Measurements from ENCODE around the gene ERMN.

Gene ERMN

DNA sequence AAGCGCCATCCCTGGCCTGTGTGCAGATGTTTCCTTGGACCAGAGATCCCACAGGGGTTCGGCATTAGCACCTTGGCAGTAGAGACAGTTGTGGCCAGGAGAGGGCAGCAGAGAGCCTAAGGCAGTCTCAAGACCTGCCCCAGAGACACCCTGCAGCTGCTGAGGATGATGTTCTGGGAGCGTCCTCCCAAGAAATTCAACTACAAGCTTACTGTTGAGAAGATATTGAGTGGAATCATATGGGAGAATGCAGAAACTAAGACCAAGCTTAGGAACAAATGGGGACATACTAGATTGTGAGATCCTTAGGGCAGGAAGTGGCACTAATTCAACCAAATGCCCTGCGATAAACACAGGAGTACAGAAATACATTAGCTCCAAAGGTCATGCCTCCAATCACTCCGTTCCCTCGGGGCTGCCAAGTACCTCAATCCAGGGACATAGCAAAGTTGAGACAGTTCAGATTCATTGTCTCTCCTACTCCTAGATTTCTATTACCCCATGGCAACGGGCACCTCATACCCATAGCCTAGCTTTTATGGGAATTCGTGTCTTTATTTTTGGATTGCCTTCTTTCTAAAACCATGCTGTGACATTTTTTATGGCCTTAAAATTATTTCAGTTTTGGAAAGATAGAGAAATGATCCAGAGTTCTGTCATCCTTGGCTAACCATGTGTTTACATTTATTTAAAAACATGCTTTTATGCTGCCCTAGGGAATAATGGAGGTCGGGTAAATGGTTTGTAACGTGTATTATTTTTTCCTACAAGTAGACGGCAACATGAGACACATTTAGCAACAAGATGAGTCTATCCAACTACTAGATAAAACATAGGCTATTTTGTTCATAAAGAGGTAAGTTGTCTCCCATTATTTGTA is 2.2 kb upstream of the ERMN start:
- DNase-seq: peak; percentile 56

DNA sequence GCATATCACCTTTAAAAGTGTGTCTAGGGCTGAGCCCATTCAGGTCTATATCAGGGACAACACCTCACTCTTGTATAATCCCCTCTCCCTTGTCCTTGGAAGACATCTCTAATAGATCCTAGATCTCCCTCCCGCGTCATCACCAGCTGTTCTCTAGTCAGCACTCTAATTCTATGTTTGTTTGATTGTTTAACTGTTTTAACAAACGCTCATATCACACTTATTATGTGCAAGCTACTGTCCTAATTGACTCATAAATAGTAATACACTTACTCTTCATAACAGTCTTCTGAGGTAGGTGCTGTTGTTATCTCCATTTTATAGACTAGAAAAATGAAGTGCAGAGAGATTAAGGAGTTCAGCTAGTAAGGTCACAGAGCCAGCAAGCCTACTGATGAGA is 1.6 kb upstream of the ERMN start:
- no peak for DNase-seq

DNA sequence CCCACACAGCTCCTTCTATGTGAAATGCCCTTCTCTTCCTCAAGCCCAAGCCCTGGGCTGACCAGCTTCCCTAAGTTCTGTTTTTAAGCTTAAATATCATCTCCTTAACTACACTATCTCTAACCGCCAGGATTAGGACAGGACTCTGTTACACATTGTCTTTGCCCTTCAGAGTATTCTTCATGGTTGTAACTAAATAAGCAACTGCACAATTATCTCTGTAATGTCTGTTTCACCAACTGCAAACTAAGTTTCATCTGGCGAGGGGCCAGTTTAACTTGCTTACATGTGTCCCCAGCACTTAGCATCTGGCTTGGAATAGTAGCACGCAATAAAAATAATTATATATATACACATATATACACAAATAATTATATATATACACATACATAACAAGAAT is 1.1 kb upstream of the ERMN start:
- DNase-seq: no peak

DNA sequence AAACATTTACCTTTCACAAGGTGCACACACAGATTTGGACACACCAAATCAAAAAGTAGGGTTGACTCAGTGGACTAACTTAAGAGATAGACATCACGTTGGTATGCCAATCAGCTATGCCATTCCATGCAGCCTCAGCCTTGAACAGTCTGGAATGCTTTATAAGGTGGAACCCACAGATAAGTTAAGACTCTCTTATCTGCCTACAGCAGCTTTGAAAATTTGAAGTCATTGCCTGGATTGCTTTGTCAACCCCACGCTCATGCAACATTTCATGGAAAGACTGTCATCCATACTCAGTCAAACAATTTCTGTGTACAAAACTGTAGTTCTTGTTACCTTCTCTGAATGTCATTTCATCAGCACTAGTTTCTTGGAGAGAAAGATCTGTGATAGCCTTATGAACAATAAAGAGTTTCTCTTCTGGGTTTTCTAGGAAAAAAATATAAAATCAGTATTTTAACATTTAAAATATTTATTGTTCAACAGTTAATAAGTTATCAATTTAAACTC is 1.2 kb downstream of the ERMN start:
- DNase-seq: no peak

DNA sequence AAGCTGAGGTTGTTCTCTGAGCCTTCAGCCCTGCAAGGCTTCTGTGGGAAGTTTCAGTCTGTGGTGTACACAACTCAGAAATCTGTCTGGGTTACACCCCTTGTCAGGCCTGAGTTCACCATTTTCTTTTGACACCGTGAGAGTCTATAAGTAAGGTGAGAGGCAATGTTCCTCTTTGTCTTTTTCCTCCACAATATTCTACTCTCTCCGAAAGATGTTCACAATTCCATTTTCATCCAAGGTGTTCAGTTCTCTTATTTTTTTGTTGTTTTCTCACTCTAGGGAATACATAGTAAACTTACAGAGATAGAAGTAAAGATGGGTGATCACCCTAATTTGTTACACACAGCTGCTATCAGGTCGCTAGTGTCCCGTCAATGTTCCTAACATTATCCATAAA is 3.2 kb downstream of the ERMN start:
- no peak for DNase-seq

DNA sequence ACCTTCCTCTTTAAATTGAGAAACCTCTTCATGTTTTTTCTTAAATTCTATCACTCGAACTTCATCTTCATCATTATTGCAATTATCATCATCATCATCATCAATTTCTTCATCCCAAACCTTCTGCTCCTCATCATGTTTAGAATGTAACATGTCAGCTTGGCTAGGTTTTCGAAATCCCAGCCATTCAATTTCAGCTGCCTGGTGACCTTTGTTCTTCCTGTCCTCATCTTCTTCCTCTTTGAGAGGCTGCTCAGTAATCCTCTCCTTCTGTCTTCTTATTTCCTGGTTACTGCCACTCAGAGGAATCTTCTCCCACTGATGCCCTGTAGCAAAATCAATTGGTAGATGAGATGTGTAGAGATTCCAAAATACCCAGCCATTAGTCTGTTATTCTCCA is 4.2 kb downstream of the ERMN start:
- DNase-seq: no peak

DNA sequence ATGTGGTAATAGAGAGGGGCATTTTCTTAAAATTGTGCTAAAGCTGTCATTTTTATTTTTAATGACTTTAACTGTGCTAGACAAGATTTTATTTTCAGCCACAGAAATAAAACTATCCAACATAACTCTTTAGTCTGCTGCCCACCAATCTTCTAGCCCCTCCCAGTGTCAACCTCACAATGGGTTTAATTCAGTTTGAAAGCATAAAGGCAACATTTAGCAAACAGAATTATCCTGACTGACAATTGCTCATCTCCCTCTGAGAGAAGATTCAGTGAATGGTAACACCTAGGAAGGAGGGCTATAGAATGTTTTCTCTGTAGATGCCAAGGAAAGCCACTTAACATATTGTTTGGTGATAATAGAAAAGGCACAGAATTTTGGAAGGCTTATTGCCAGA is 5.2 kb downstream of the ERMN start:
- no peak for DNase-seq

DNA sequence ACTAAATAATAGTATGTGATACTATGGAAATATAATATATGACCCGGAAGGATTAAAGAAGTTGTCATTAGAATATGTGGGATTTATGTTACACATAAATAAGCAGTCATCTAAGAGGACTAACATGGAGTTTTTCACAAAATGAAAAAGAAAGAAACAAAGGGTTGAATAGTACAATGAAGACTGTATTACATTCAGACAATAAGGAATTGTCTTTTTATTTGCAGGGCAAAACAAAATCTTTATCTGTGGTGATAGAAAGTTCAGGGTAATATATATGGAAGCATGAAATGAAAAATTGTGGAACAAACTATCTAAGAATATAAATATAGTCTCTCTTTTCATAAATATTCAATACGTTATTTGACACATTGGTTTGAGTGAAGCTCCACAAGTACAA is 5.8 kb downstream of the ERMN start:
- no peak for DNase-seq

DNA sequence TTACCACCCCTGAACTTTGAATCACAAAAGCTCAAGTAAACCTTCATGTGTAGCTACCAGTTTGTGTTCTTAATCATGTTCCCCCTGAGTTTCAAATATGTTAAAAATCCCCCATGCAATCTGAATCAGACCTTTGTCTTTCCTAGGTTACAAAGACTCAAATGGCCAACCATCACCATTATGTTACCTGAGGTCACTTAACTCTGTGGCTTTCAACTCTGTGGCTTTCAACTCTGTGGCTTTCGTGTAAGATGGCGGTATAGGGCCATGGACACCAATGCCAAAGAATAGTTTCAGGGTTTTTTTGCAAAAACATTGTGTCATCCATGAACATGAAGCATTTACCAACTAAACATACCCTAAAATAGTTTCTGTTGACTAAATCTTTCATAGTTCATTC is 6.7 kb downstream of the ERMN start:
- no peak for DNase-seq

DNA sequence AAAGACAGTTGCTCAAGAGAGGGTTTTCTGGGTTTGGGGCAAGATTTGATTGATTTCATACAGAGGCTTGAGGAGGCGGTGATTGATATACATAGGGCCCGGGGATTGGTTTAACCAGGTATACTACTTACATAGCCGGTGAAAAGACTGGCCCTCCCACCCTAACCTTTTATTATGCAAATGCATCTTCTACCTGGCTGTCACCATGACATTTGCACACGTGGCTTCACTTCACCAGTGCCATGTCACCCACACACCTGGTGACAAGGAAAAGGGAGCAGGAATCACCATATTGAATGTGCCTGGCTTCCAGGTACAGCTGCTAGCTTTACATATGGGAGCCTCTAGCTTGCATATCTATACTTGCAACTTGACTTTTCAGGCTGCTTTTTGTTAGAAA is 9.7 kb downstream of the ERMN start:
- DNase-seq: no peak

DNA sequence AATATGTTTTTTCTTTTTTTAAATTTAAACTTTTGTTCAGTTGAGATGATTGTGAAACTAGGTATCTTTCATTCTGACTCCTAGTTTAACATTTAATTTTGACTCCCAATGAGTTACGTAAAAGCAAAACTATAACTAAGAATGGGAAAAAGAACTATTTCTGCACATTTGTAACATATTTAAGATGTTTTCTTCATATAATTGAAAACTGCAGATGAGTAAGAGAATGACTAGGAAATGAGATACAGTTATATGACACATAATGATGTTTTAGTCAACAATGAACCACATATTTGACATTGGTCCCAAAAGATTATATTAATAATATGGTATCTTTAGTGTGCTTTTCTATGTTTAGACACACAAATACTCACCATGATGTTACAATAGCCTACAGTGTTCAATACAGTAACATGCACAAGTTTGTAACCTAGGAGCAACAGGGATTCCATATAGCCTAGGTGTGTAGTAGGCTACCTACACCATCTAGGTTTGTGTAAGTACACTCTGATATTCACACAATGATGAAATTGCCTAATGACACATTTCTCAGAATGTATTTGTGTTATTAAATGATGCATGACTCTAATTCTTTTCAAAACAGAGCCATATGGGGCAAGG is 12.6 kb downstream of the ERMN start:
- DNase-seq: no peak

DNA sequence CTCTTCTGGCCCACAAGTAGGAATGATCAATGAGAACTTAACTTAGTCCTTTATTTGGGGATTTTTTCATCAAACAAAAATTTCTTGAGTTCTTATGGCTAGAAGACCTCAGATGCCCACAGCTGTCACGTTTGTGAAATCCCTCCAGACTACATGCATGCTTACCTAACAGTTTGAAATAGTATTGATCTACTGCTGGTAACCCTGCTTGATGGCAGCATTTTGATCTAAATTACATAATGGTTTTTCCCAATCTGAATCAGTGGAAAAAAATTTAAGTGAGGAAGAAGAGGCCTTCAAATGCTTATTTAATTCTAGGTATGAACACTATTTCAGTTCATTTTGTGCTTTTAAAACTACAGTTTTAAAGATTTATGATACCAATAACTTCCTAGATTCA is 13.9 kb downstream of the ERMN start:
- no peak for DNase-seq

DNA sequence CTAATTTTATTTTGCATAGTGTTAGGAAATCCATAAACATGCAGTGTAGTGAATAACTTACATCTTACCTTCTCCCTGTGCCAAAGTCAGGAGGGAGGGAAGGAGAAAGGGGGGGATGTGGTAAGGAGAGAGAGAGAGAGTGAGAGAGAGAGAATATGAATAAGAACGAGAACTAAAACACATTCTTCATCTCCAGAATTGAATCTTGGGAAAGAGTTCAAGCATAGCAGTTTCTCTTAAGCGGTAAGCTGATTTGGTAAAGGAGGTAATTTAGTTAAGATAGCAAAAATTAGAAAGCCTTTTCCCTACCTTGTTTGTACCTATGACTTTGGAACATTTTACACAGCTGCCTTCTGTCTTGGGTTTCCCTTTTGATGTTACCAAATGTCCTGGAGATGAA is 15.7 kb downstream of the ERMN start:
- no peak for DNase-seq

DNA sequence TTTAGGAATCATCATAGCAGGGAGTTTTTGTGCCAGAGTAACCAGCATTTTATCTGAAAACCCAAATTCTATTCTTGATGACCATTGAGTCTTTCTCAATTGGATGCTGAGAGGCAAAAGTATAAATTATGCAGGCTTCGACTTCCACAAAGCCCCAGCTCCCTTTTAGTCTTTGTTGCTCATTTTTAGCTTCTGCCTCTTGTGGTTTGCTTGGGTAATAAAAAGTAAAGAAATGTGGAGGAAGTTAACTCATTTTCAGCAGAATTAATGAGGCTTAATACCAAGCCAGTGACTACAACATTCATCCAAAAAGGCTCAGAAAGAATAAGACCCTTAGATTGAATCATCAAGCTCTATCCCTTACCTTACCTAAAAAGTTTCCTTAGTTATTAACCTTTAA is 18.6 kb downstream of the ERMN start:
- DNase-seq: no peak

DNA sequence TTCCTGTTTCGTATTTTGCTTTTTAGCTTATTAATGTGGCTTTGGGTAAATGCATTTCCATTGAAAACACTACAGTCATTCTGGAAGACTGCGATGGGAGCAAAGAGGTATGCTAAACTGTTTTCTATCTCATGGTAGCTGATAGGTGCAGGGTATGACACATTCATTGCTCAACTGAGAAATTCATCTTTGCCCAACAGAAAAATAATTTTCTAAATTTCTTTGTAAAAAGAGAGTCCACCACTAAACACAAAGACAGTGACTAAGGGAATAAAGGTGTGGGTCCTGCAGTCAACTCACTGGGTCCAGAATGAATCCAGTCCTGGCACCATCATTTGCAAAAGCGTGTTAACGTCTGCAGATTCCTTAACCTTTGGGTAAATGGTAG is 19.9 kb downstream of the ERMN start:
- DNase-seq: no peak

DNA sequence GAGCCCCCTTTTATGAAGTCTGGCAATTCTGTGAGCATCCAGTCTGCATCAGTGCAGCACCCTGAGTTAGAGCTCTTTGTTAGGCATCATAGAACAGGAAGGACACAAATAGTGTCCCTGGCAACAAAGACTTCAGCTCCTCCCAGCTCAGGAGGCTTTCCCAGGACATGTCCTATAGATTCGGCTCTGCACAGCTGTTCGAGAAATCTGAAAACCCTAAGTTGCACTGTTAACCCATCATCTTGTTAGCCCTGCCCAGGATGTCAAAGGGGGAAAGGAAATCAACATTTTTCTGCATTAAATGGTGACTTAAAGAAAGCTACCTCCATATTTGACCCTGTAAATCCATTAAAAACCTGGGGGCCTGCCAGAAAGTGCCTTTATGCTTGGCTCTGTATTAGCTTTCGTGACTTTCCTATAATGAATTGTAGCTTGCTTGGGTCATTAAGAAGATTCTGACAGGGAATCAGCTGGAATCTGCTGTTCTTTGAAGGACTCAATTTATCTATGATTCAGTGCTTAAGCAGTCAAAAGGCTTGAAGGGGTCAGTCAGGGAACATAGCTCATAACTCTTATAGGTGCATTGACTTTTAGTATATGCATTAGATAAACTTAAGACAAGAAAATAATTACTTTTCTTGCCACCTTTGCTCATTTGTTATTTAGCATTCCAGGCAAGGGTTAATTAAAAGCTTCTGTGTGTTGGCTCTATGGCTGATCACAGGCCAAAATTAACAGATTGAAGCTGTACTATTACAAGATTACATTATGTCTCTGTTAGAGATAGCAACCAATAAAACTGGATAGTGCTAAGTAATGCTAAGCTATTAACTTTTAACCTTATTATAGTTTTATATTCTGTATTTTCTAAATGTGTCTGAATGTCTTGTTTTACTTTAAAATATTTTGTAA is 20.6 kb downstream of the ERMN start:
- DNase-seq: no peak

DNA sequence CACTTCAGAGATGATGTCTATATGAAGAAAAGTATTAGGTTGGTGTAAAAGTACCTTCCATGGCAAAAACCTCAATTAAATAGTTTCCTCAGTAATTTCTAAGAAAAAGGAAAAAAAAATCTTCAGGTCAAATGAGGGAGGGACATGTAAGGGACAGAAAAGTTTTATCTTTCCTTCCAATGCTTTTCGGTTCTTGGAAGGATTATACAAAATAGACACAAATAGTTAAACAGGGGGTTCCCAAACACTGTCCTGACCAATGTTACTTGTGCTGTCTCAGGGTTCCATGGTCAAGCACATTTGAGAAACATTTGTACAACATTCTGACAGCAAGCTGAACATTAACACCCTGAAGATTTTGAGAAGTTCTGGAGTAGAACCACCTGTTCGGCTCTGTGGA is 22.0 kb downstream of the ERMN start:
- no peak for DNase-seq

DNA sequence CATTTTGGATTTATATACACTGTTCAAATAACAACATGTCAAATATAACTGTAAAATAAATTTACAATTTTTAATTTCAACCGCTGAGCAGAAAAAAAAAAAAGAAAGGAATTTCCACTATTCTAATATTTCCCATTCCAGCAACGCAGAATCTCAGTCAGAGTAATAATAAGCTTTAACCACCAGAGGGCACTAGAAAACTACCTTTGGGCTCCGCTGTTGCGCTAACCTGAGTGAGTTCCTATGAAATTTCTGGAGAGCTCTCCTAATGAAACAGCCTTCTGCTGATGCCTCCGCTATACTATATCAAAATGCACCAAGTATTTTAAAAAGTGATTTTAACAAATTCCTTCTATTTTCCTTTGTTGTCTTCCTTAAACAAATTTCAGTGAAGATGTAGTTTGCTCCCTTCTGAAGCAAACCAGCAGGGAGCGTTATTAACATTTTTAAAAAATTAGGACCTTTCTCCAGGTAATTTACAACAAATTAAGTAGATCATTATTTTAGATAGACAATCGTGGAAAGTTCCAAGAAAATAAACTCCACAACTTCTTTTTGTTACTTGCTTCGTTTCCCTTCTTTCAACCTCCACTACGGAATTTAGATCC is 23.0 kb downstream of the ERMN start:
- peak; percentile 76 for DNase-seq

DNA sequence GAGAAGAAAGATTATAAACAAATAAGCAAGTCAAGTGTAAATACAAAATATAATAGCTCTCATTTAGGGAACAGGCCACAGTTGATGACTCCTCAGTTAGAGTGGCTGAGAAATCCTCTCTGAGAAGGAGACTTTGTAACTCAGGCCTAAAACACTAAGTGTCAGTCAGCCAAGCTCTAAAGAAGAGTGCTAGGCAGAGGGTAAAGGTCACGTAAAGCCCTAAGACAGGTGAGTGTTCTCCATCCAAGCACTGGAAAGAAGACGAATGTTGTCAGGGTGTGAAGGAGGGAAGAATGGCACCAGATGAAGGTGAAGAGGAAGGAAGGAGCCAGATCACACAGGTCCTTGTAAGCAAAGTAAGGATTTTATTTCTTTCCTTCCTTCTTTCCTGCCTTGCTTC is 24.3 kb downstream of the ERMN start:
- no peak for DNase-seq

DNA sequence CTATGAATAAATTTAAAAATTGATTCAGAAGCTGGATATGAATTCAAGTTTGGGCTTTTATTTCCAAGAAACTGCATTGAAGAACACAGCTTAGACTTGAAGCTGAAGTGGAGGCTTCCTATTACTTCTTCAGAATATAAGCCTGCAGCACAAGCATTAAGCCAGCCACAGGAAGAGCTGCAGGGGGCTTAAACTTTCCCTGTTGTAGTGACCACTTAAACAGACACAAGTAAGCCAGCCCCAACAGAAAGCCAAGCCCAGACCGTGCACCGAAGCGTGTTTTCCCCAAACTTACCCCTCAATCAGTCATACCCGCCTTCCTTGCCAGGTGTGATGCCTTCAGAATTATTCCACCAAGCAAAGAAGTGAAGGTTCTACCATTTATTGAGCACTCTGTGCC is 28.7 kb downstream of the ERMN start:
- DNase-seq: no peak

DNA sequence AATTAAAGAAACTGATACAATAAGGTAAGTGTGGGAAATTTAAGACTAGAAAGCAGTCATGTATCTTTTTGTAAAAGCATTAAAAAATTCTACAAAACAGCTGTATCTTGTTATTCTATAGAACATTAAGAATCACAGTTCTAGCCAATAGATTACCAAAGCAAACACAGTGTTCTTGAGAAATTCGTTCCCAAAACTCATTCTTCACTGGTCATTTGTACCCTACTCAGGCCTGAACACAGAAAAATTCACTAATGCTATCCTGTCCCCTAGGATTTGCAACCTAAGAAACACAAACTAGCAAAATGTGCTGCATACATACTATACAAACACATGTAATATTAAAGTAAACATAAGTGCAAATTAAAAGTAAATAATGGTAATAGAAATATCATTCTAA is 29.1 kb downstream of the ERMN start:
- DNase-seq: no peak

DNA sequence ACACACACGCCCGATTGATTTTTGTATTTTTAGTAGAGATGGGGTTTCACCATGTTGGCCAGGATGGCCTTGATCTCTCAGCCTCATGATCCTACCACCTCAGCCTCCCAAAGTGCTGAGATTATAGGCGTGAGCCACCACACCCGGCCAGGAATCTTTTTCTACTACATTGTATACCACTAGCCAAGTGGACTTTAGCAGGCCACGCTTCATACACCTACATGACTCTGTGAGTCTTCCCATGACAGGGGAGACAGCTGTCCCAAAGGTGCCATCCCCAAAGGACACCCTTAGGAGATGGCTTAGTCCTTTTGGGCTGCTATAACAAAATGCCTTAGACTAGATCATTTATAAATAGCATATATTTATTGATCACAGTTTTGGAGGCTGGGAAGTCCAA is 32.8 kb downstream of the ERMN start:
- no peak for DNase-seq

DNA sequence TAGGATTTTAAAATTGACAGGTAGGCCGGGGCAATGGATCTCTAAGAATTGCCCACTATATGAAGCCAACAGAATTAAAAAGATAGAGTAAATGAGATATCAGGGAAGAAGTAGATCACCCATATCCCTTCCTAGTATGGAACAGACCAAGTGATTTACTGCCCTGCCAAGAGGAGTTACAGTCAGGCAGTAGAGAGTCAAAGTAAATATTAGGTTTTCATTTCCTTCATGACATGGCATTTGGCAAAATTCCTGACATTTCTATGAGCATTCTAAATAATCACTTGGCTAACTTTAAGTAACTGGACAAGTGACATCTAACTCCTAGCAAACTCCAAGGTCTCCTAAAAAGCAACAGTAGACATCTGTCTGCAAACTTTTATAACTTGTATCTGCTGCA is 34.6 kb downstream of the ERMN start:
- no peak for DNase-seq

Measured in NCI-H2171 (cell line).